Body of pancreas (tissue), 4 donors: ENCODE results near the gene AP1M2. TPM values are rescaled to one million over a fixed set of nuclear protein-coding genes. Genes with fewer than 3 reads are reported as not detected.
"Not testable (repeated sequence)": the region's sequence is repeated elsewhere in the genome, so short reads cannot be mapped to it uniquely, and the experiment has no call there.

Experiments used
- ATAC-seq: fragments of 150-250 bp; one replicate; pipeline ENCODE4 v1.9.1; 2016
- DNase-seq, 4 donors: peaks; one replicate each; pipeline ENCODE4 v3.0.0-alpha.2; 2019
- H3K27ac ChIP-seq, 4 donors: fragments of 200-600 bp; sonication (generic); 1 replicate in 3 of 4; 2 replicates in 1 of 4; pipeline versions ENCODE4 v1.5.1 to v1.6.1; 2016 to 2019; ENCODE audit warnings: mild to moderate bottlenecking in 1 of 4, mixed read lengths in 1 of 4, moderate library complexity in 1 of 4
- H3K27me3 ChIP-seq, 2 donors: fragments of 200-600 bp; sonication (generic); one replicate each; pipeline ENCODE4 v1.6.0; 2016; ENCODE audit warnings: mild to moderate bottlenecking in 1 of 2
- H3K36me3 ChIP-seq, 2 donors: fragments of 200-600 bp; sonication (generic); replicated peaks in 1 of 2; 2 replicates each; pipeline ENCODE4 v1.5.1; 2016; ENCODE audit warnings: low read depth in 2 of 2; ENCODE audit not compliant: insufficient read depth in 1 of 2
- H3K4me1 ChIP-seq: fragments of 200-600 bp; sonication (generic); one replicate; pipeline ENCODE4 v1.6.0; 2016
- H3K4me3 ChIP-seq, 2 donors: fragments of 200-600 bp; sonication (generic); 1 replicate in 1 of 2; 2 replicates in 1 of 2; pipeline ENCODE4 v1.5.1; 2016 to 2019
- H3K9me3 ChIP-seq, 3 donors: fragments of 200-600 bp; sonication (generic); 1 replicate in 2 of 3; 2 replicates in 1 of 3; pipeline ENCODE4 v1.5.1; 2016
- POLR2A ChIP-seq, 3 donors: fragments of 450-650 bp; IDR thresholded peaks; one replicate each; pipeline ENCODE4 v1.6.1; 2016; ENCODE audit warnings: antibody characterized with exemption in 3 of 3, mild to moderate bottlenecking in 2 of 3
- WGBS, 2 donors: methylation state at CpG; one replicate each; pipeline ENCODE4 v1.1.5; 2017; 5-methylcytosine and 5-hydroxymethylcytosine counted together
- intact Hi-C: fragments of 100-400 bp; cut with DNase I; formaldehyde crosslinking; loops from one replicate; pipeline ENCODE4 v1.15.1; 2023
- microRNA counts, 2 donors: library from miRNA; unstranded; fragments of <30 nt; microRNA quantifications; one replicate each; lab custom pipeline; 2017
- microRNA-seq, 2 donors: library from miRNA; unstranded; fragments of <30 nt; microRNA quantifications; one replicate each; pipeline ENCODE4, GENCODE V29; 2016; ENCODE audit warnings: borderline number of aligned reads in 2 of 2, borderline replicate concordance in 2 of 2
- small RNA-seq: library from RNA; depleted of rRNA; stranded (forward); fragments of <200 nt; gene quantifications from one replicate; pipeline ENCODE3, GENCODE V24; 2016
- total RNA-seq, 2 donors: library from RNA; depleted of rRNA; stranded (reverse); fragments of >200 nt; gene quantifications; one replicate each; pipeline ENCODE4 v1.1.0, GENCODE V29; 2016
- TF ChIP-seq, protein P1 (sequence below), 7 experiments: fragments of 450-650 bp in 4 of 7; fragments of 200-600 bp in 3 of 7; sonication (generic) in 3 of 7; IDR thresholded peaks; one replicate each; pipeline ENCODE4 v1.5.1; 2016 to 2019; ENCODE audit warnings: antibody characterized with exemption in 7 of 7

The AP1M2 gene
- total RNA-seq, 2 donors from 2014 or later = 25.7 to 30.6 TPM

DNA sequence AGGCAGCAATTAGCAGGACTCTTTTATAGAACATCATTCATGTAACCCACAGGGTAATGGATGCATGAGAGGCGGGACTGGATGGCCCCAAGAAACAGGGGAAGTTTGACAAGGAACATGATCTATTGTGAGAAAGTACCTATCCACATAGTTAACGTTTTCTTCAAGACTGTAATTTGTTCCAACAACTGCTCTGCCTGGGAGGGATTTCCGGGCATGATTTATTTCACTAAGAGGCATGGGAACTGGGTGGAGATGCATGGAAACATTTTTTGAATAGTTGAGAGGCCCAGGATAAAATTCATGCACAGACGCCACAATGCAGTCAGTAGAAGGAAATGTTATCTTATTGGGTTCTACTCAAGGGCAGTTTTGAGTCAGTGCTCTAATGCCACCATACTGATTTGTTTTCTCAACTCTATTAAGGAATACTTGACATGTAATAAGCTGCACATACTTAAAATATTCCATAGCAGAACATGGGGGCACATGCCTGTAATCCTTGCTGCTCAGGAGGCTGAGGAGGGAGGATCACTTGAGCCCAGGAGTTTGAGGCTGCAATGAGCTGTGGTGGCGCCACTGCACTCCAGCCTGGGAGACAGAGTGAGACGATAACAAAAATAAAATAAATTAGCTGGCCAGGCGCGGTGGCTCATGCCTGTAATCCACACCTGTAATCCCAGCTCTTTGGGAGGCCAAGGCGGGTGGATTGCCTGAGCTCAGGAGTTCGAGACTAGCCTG, 53.3 kb downstream of the AP1M2 start:
- DNase-seq = no peak
- TF ChIP-seq, protein P1, sequence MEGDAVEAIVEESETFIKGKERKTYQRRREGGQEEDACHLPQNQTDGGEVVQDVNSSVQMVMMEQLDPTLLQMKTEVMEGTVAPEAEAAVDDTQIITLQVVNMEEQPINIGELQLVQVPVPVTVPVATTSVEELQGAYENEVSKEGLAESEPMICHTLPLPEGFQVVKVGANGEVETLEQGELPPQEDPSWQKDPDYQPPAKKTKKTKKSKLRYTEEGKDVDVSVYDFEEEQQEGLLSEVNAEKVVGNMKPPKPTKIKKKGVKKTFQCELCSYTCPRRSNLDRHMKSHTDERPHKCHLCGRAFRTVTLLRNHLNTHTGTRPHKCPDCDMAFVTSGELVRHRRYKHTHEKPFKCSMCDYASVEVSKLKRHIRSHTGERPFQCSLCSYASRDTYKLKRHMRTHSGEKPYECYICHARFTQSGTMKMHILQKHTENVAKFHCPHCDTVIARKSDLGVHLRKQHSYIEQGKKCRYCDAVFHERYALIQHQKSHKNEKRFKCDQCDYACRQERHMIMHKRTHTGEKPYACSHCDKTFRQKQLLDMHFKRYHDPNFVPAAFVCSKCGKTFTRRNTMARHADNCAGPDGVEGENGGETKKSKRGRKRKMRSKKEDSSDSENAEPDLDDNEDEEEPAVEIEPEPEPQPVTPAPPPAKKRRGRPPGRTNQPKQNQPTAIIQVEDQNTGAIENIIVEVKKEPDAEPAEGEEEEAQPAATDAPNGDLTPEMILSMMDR (IDR thresholded peaks at IDR 0.05) = no peak
- no peak for TF ChIP-seq POLR2A (IDR thresholded peaks at IDR 0.05)

DNA sequence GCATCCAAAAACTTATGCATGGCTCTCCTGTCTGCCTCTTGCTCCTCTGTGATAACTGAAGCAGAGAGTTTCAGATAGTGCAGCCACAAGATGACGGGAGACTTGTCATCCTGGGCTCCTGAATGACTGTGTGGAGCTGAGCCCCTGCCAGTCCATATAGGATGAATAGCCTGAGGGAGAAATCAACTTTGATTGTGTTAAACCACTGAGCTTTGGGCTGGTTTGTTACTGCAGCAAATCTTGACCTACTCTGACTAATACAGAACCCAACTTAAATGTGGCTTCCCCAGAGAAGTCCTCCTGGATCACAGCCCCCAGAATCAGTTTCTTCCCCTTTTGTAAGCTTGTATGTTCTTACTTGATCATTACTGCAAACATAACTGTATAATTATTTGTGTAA, 54.7 kb downstream of the AP1M2 start:
- Histone ChIP-seq H3K4me3 (no peak overlapping the region), H3K4me1 (no peaks in the 10 kb centered on the region), H3K27me3 (no peaks in the 10 kb centered on the region), H3K9me3 (no peaks in the 10 kb centered on the region), H3K36me3 (no peaks in the 10 kb centered on the region), H3K27ac (no peak overlapping the region)
- intact Hi-C loops = no loop called here
- TF ChIP-seq, protein P1 (IDR thresholded peaks at IDR 0.05) = no peak
- no peak for TF ChIP-seq POLR2A (IDR thresholded peaks at IDR 0.05)
- no peak for DNase-seq
- no peak for ATAC-seq
- 100% methylated on average over 1 of the region's 1 CpG for WGBS, 2 donors

More for the DNA sequence above, 53.3 kb downstream of the AP1M2 start:
- Histone ChIP-seq H3K27ac (no peak overlapping the region), H3K4me1 (no peaks in the 10 kb centered on the region), H3K9me3 (no peaks in the 10 kb centered on the region), H3K27me3 (no peaks in the 10 kb centered on the region), H3K36me3 (no peaks in the 10 kb centered on the region), H3K4me3 (no peak overlapping the region)
- no peak for ATAC-seq
- 68 to 76% methylated on average over 10 of the region's 10 CpGs for WGBS, 2 donors
- intact Hi-C loops = no loop called here

DNA sequence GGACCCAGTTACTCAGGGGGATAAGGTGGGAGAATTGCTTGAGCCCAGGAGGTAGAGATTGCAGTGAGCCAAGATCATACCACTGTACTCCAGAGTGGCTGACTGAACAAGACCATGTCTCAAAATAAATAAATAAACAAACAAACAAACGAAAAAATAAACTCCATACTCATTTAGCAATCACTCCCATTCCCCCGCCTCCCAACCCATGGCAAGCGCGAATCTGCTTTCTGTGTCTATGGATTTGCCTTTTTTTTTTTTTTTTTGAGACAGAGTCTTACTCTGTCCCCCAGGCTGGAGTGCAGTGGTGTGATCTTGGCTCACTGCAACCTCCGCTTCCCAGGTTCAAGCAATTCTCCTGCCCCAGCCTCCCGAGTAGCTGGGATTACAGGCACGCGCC, 60.2 kb downstream of the AP1M2 start:
- ATAC-seq = not testable (repeated sequence)

DNA sequence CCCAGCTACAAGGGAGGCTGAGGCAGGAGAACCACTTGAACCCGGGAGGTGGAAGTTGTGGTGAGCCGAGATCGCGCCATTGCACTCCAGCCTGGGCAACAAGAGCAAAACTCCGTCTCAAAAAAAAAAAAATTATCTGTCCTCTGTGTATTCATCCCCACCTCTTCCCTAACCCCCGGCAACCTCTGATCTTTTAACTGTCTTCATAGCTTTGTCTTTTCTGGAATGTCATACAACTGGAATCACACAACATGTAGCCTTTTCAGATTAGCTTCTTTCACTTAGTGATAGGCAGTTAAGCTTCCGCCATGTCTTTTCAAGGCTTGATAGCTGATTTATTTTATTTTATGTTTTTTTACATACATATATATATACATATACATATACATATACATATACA, 61.5 kb downstream of the AP1M2 start:
- no peak for ATAC-seq

More for the DNA sequence above, 60.2 kb downstream of the AP1M2 start:
- 90 to 94% methylated on average over 8 of the region's 8 CpGs for whole genome bisulfite sequencing, 2 donors
- H3K27ac ChIP-seq, H3K27me3 ChIP-seq, H3K4me1 ChIP-seq, H3K9me3 ChIP-seq, H3K36me3 ChIP-seq, DNase-seq, H3K4me3 ChIP-seq, intact Hi-C loops: not testable (repeated sequence)

DNA sequence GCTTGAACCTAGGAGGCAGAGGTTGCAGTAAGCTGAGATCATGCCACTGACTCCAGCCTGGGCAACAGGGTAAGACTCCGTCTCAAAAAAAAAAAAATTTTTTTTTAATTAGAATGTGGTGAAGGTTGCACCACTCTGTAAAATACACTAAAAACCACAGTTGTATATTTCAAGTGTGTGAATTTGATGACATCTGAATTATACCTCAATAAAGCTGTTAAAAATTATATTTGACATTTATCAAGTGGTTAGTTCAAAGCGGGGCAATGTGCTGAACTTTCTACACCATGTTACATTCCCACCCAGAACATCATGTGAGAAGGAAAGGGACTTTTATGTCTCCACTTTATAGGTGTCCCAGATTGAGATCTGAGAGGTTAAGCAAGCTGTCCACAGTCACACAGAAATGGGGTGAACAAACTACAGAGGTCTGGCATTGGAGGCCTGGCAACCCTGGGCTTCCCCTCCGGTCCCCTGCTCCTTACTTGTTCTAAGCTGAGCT, 63.9 kb downstream of the AP1M2 start:
- Histone ChIP-seq H3K36me3 (no peaks in the 10 kb centered on the region), H3K4me3 (no peak overlapping the region), H3K4me1 (peaks cover 41% of the 10 kb centered on the region), H3K9me3 (no peaks in the 10 kb centered on the region), H3K27ac (peak overlapping the region in 3 of 4 donors; percentile 91 to 96 (median 92)), H3K27me3 (no peaks in the 10 kb centered on the region)
- intact Hi-C loops = no loop called here
- no peak for TF ChIP-seq POLR2A (IDR thresholded peaks at IDR 0.05)
- TF ChIP-seq, protein P1 (IDR thresholded peaks at IDR 0.05) = no peak
- no peak for ATAC-seq
- 65 to 68% methylated on average over 3 of the region's 3 CpGs for WGBS, 2 donors
- DNase-seq = no peak

More for the DNA sequence above, 61.5 kb downstream of the AP1M2 start:
- no peak overlapping the region for H3K27ac ChIP-seq
- no peaks in the 10 kb centered on the region for H3K36me3 ChIP-seq
- 88 to 94% methylated on average over 7 of the region's 7 CpGs for WGBS, 2 donors
- intact Hi-C loops = no loop called here
- peaks cover 16% of the 10 kb centered on the region for H3K4me1 ChIP-seq
- H3K27me3 ChIP-seq = no peaks in the 10 kb centered on the region
- H3K4me3 ChIP-seq = no peak overlapping the region
- H3K9me3 ChIP-seq = no peaks in the 10 kb centered on the region
- no peak for DNase-seq
- TF ChIP-seq POLR2A (IDR thresholded peaks at IDR 0.05) = no peak
- TF ChIP-seq, protein P1 (IDR thresholded peaks at IDR 0.05) = no peak

MicroRNA genes within 50 kb of the gene (microRNA counts, 767-probe panel; counts per million panel counts)
- microRNA hsa-miR-1238 (lab: Ali Mortazavi, UCI) = 0 to 736 counts per million in 2 donors

Small RNA genes lying within 50 kb of the gene (microRNA-seq; reads per million reads assigned to microRNA genes)
- 0 reads per million in 2 donors for gene MIR1238

Small RNA genes lying within 50 kb of the gene (small RNA-seq; reads per million reads assigned to genes)
- not detected for gene MIR1238
- not detected for gene RNU7-140P

Other genes starting within 250 kb of the AP1M2 start
- 1 to 10 TPM; 2.1 to 5.9 TPM for gene ICAM3, start 247.7 kb downstream of the AP1M2 start, total RNA-seq
- 100 to 1,000 TPM in 1 of 2 donors, 10 to 100 TPM in 1; 72.4 to 168 TPM for gene TYK2, start 206.7 kb downstream of the AP1M2 start, total RNA-seq
- 100 to 1,000 TPM in 1 of 2 donors, 10 to 100 TPM in 1; 89.7 to 122 TPM for gene CDC37, start 183.8 kb downstream of the AP1M2 start, total RNA-seq
- 10 to 100 TPM in 1 of 2 donors, 1 to 10 TPM in 1; 8.8 to 17.1 TPM for gene PDE4A, start 166.8 kb downstream of the AP1M2 start, total RNA-seq
- 10 to 100 TPM; 30.9 to 37.6 TPM for gene KEAP1, start 84.0 kb downstream of the AP1M2 start, total RNA-seq
- gene S1PR5, start 69.9 kb downstream of the AP1M2 start, total RNA-seq = 1 to 10 TPM; 1.0 to 1.6 TPM
- gene ATG4D, start 43.4 kb downstream of the AP1M2 start, total RNA-seq = 10 to 100 TPM; 20.4 to 23.3 TPM
- 10 to 100 TPM; 24.1 to 28.8 TPM for gene KRI1, start 21.3 kb downstream of the AP1M2 start, total RNA-seq
- gene CDKN2D, start 18.3 kb downstream of the AP1M2 start, total RNA-seq = 1 to 10 TPM; 2.6 to 4.9 TPM
- 10 to 100 TPM; 47.5 to 56.4 TPM for gene SLC44A2, start 38.2 kb upstream of the AP1M2 start, total RNA-seq
- gene ILF3, start 67.0 kb upstream of the AP1M2 start, total RNA-seq = 100 to 1,000 TPM in 1 of 2 donors, 10 to 100 TPM in 1; 90.3 to 150 TPM
- gene QTRT1, start 114.1 kb upstream of the AP1M2 start, total RNA-seq = 10 to 100 TPM; 71.6 to 89.7 TPM
- gene DNM2, start 130.8 kb upstream of the AP1M2 start, total RNA-seq = 100 to 1,000 TPM in 1 of 2 donors, 10 to 100 TPM in 1; 98.6 to 158 TPM
- 10 to 100 TPM; 14.5 to 34.6 TPM for gene TMED1, start 248.9 kb upstream of the AP1M2 start, total RNA-seq